Measurements from ENCODE around the gene ZBTB7C. TPM values are rescaled to one million over a fixed set of nuclear protein-coding genes. Genes with fewer than 3 reads are reported as not detected.

Gene ZBTB7C
- total RNA-seq, 1 donor from 2014 or later = 0.17 TPM

- DNase-seq (ENCODE audit: low read depth) = no peak
- H3K4me3 ChIP-seq (ENCODE audit: low read depth, low read length) = no peak overlapping the region
- TF ChIP-seq CTCF (conservative IDR thresholded peaks at IDR 0.05; ENCODE audit: low read depth, low read length) = peak; percentile 50
These were observed 113.4 kb downstream of the ZBTB7C start for GRCh38 chr18:48295586-48296311.

GRCh38 chr18:48294899-48295585, 114.1 kb downstream of the ZBTB7C start:
- H3K4me3 ChIP-seq (ENCODE audit: low read depth, low read length) = no peak overlapping the region
- no peak for DNase-seq (ENCODE audit: low read depth)
- no peak for TF ChIP-seq CTCF (conservative IDR thresholded peaks at IDR 0.05; ENCODE audit: low read depth, low read length)

GRCh38 chr18:48293954-48294898, 115.0 kb downstream of the ZBTB7C start:
- H3K4me3 ChIP-seq (ENCODE audit: low read depth, low read length) = no peak overlapping the region
- DNase-seq (ENCODE audit: low read depth) = no peak
- no peak for TF ChIP-seq CTCF (conservative IDR thresholded peaks at IDR 0.05; ENCODE audit: low read depth, low read length)

GRCh38 chr18:48292782-48293424, 116.3 kb downstream of the ZBTB7C start:
- H3K4me3 ChIP-seq (ENCODE audit: low read depth, low read length) = no peak overlapping the region
- no peak for TF ChIP-seq CTCF (conservative IDR thresholded peaks at IDR 0.05; ENCODE audit: low read depth, low read length)
- no peak for DNase-seq (ENCODE audit: low read depth)

GRCh38 chr18:48292229-48292628, 117.0 kb downstream of the ZBTB7C start:
- no peak for DNase-seq (ENCODE audit: low read depth)
- no peak overlapping the region for H3K4me3 ChIP-seq (ENCODE audit: low read depth, low read length)
- no peak for TF ChIP-seq CTCF (conservative IDR thresholded peaks at IDR 0.05; ENCODE audit: low read depth, low read length)

GRCh38 chr18:48290162-48290926, 118.8 kb downstream of the ZBTB7C start:
- no peak for TF ChIP-seq CTCF (conservative IDR thresholded peaks at IDR 0.05; ENCODE audit: low read depth, low read length)
- DNase-seq (ENCODE audit: low read depth) = no peak
- no peak overlapping the region for H3K4me3 ChIP-seq (ENCODE audit: low read depth, low read length)

All from epithelial cell of proximal tubule (primary cell).